NCI-H128 (cell line): ENCODE data around the gene OR56A1.

Experiments used
- DNase-seq: peaks from one replicate; lab custom pipeline; 2025; ENCODE audit not compliant: unreplicated experiment; lab: John Stamatoyannopoulos, UW

Gene OR56A1

DNA sequence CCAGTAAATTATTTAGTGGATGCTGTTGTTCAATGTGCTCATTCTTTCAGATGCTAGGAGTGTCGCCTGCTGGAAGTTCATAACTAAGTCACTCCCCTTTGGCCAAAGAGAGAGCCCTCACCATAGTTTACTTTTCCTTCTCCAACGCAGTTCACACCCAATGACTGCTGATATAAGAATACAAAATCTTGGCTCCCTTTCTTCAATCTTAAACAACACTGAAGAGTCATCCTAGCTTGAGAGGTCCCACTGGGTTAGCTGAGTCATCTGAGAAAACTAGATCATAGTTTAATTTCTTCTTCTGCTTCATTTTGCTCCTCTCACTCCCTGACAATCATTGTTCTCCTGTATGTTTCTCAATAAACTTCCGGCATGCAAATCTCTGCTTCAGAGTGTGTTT, 38.4 kb downstream of the OR56A1 start:
- no peak for DNase-seq

DNA sequence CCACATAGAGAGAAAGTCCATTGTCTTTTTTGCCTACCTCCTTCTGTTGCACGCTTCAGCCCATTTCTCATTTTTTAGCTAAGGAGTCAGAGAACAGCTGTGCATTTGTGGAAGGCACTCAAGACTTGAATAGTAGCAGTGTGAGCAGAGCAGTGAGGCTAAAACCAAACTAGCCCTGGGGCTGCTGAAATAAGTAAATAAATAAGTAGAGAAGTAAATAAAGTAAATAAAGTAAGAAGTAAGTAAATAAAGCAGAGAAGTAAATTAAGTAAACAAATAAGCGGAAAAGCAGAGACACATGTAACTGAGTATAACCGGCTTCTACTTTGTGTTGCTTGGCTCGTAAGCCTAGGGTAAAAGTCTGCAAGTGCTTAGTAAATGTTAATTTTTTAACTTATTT, 41.4 kb downstream of the OR56A1 start:
- no peak for DNase-seq

DNA sequence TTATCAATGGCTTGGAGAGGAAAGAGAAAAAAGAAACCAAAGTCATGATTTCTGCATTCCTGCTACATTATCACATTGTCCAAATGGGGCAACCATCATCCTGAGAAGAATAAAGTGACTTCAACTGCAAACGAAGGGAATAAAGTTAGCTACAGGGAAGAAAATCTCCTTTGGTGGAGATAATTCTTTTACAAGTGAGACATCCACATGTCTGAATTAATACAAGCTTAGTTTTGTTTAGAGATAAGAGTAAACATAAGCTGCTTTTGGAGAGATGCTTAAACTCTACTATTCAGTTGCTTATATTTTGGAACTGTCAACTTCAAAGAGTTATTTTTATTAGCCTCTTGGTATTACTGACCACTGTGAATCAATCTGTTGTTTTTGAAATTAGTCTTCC, 43.7 kb downstream of the OR56A1 start, which contains the start of gene OR52L1:
TSS of gene OR52L1 (minus strand) at position 101 of the 400 bp plus-strand sequence. CDS start at position 46, 55 bp downstream.
- DNase-seq: no peak

DNA sequence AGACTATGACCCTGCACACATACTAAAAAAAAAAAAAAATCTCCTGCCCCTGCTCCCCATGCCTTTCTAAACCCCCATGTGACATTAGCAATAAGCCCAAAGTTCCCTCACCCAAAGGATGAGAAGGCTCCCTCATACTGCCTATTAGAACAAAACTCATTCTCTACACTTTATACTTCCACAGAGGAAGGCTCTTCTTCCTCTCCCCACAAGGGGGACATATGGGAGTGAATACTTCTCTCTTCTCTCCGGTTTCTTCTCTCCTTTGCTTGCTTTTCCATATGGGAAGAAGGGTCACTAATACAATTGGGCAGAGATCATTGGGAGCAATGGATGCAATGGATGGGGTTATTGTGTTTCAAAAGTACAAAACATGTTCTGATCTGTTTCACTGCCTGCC, 47.1 kb downstream of the OR56A1 start:
- DNase-seq: no peak

DNA sequence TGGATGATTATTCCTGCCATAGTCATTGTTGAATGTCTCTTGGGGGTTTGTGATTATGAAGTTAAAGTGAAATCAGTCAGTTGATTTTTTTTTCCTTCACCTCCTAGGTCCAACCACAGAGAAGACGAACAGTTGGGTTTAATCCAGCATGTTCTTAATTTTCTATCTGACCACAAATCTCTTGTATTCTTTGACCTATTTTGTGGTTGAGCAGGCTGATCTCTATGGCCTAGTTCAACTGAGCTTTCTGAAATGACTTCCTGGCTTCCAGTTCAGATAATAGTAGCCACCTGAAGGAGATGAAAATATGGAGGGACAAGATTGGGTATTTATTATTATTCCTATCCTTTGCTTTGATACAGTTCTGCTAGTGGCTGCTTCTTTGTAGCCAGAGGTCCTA, 57.0 kb downstream of the OR56A1 start:
- no peak for DNase-seq
